ENCODE measurements around the gene PACS1.
"Not testable (repeated sequence)": the region's sequence is repeated elsewhere in the genome, so short reads cannot be mapped to it uniquely, and the experiment has no call there.

The PACS1 gene

GRCh38 chr11:66248903-66249302 is 178.8 kb downstream of the PACS1 start:
- DNase-seq (ENCODE audit: low read depth in 2 of 2), result no peak
- no peak for TF ChIP-seq CTCF (IDR thresholded peaks at IDR 0.05; ENCODE audit: low read depth, low read length)
- no peak overlapping the region for H3K4me3 ChIP-seq (replicated peaks in 1 of 2; ENCODE audit: low read depth in 2 of 2, low read length in 2 of 2)

- H3K4me3 ChIP-seq (replicated peaks in 1 of 2; ENCODE audit: low read depth in 2 of 2, low read length in 2 of 2), result no peak overlapping the region
- DNase-seq (ENCODE audit: low read depth in 2 of 2), result no peak
- no peak for TF ChIP-seq CTCF (IDR thresholded peaks at IDR 0.05; ENCODE audit: low read depth, low read length)
Observed at GRCh38 chr11:66251809-66252208, 181.7 kb downstream of the PACS1 start.

GRCh38 chr11:66253081-66253480 is 183.0 kb downstream of the PACS1 start:
- DNase-seq (ENCODE audit: low read depth in 2 of 2); H3K4me3 ChIP-seq (replicated peaks in 1 of 2; ENCODE audit: low read depth in 2 of 2, low read length in 2 of 2): not testable (repeated sequence)

- no peak for DNase-seq (ENCODE audit: low read depth in 2 of 2)
- H3K4me3 ChIP-seq (replicated peaks in 1 of 2; ENCODE audit: low read depth in 2 of 2, low read length in 2 of 2), result peak overlapping the region; percentile 95 to 97
- TF ChIP-seq CTCF (IDR thresholded peaks at IDR 0.05; ENCODE audit: low read depth, low read length), result no peak
Observed at GRCh38 chr11:66258473-66258893, 188.4 kb downstream of the PACS1 start.

- TF ChIP-seq CTCF (IDR thresholded peaks at IDR 0.05; ENCODE audit: low read depth, low read length), result no peak
- H3K4me3 ChIP-seq (replicated peaks in 1 of 2; ENCODE audit: low read depth in 2 of 2, low read length in 2 of 2), result no peak overlapping the region
- DNase-seq (ENCODE audit: low read depth in 2 of 2), result no peak
Observed at GRCh38 chr11:66259225-66259624, 189.2 kb downstream of the PACS1 start.

GRCh38 chr11:66259956-66260355 is 189.9 kb downstream of the PACS1 start:
- no peak for TF ChIP-seq CTCF (IDR thresholded peaks at IDR 0.05; ENCODE audit: low read depth, low read length)
- no peak overlapping the region for H3K4me3 ChIP-seq (replicated peaks in 1 of 2; ENCODE audit: low read depth in 2 of 2, low read length in 2 of 2)
- DNase-seq (ENCODE audit: low read depth in 2 of 2), result no peak

GRCh38 chr11:66261578-66261977 is 191.5 kb downstream of the PACS1 start:
- no peak for DNase-seq (ENCODE audit: low read depth in 2 of 2)
- TF ChIP-seq CTCF (IDR thresholded peaks at IDR 0.05; ENCODE audit: low read depth, low read length), result no peak
- no peak overlapping the region for H3K4me3 ChIP-seq (replicated peaks in 1 of 2; ENCODE audit: low read depth in 2 of 2, low read length in 2 of 2)
